ENCODE measurements around the gene MEF2A. TPM values are rescaled to one million over a fixed set of nuclear protein-coding genes. Genes with fewer than 3 reads are reported as not detected.

MEF2A gene
- total and polyA plus RNA-seq, 9 of the 15 experiments (the other 6 are each of a cell fraction or from before 2014, with no cell fraction given): 1.6 to 18.7 (median 8.7) TPM

GRCh38 chr15:99716540-99717095, 150.8 kb downstream of the MEF2A start:
- CTCF ChIA-PET (ENCODE audit: low intra/inter-chr PET ratio): no interaction called here
- Histone ChIP-seq H3K4me3 (no peak overlapping the region), H3K27me3 (ENCODE audit: control insufficient read depth in 2 of 2, insufficient read depth in 2 of 2, low read length in 2 of 2) (peaks cover 0 to 7% of the 10 kb centered on the region in 2 experiments; a peak in 4 of 5 replicates), H3K36me3 (ENCODE audit: control insufficient read depth, insufficient read depth, low read length) (0 out of 3 replicates have a peak, but pooled peaks cover 3% of the 10 kb centered on the region), H3K4me2 (ENCODE audit: insufficient read depth, low read length) (no peak overlapping the region), H3K4me1 (replicated peaks in 1 of 2; ENCODE audit: control insufficient read depth in 2 of 2, insufficient read depth in 2 of 2, low read length in 2 of 2) (no peaks in the 10 kb centered on the region), H2AFZ (ENCODE audit: low read depth, low read length) (no peak overlapping the region), H4K20me1 (replicated peaks; ENCODE audit: control insufficient read depth, insufficient read depth, low read length) (no peaks in the 10 kb centered on the region; the same call in 1 of the 2 replicates), H3K9ac (ENCODE audit: insufficient read depth in 1 of 2, low read depth in 2 of 2, low read length in 2 of 2) (no peak overlapping the region), H3K9me3 (replicated peaks; ENCODE audit: control insufficient read depth, insufficient read depth, low read depth, low read length) (no peaks in the 10 kb centered on the region), H3K79me2 (ENCODE audit: control insufficient read depth, insufficient read depth, low read length) (no peaks in the 10 kb centered on the region), H3K9me1 (ENCODE audit: control insufficient read depth, insufficient read depth, low read length) (no peaks in the 10 kb centered on the region), H3K27ac (ENCODE audit: extremely low read depth, low read depth, low read length) (no peak overlapping the region)
- FAIRE-seq: no peak
- WGBS (ENCODE audit: insufficient coverage, low coverage, missing lambda C conversion rate): 35% methylated on average over 10 of the region's 10 CpGs
- in situ Hi-C loops (cut with MboI) (no loop called here), intact Hi-C loops (cut with micrococcal nuclease) (no loop called here)
- no peak for ATAC-seq
- no TSS peak for BruUV-seq (replicated peaks)
- POLR2A ChIA-PET: interaction anchor here (1.3 to 1.8 kb wide), 2 partner anchors 9 to 13 kb away, joined by 3 to 6 read pairs; no protein-coding TSS in a partner anchor
- DNase-seq (ENCODE audit: extremely low read depth in 1 of 4, low spot score in 3 of 4): no peak
- TF ChIP-seq ZNF197 (CRISPR knock-in tag; IDR thresholded peaks at IDR 0.05; ENCODE audit: low read depth) (no peak), GABPA (tag; conservative IDR thresholded peaks at IDR 0.05; ENCODE audit: low read depth) (no peak), CAMTA2 (CRISPR knock-in tag; conservative IDR thresholded peaks at IDR 0.05) (no peak), RBM15 (IDR thresholded peaks at IDR 0.05; ENCODE audit: insufficient read depth, low read length) (no peak), CBFA2T2 (conservative IDR thresholded peaks at IDR 0.05) (no peak), MBD2 (IDR thresholded peaks at IDR 0.05; ENCODE audit: borderline replicate concordance, low read depth) (no peak), HDAC6 (IDR thresholded peaks at IDR 0.05; ENCODE audit: low read depth, low read length) (no peak), ARID3A (IDR thresholded peaks at IDR 0.05; ENCODE audit: borderline replicate concordance, low read depth, low read length) (no peak), DLX4 (CRISPR knock-in tag; IDR thresholded peaks at IDR 0.05) (no peak), GABPB2 (CRISPR knock-in tag; conservative IDR thresholded peaks at IDR 0.05) (no peak), SNIP1 (IDR thresholded peaks at IDR 0.05; ENCODE audit: low read depth) (no peak), TRIM24 (IDR thresholded peaks at IDR 0.05) (no peak), NR2F6 (CRISPR knock-in tag; IDR thresholded peaks at IDR 0.05) (no peak), HDAC3 (IDR thresholded peaks at IDR 0.05; ENCODE audit: borderline replicate concordance, partially characterized antibody) (no peak), ZNF766 (CRISPR knock-in tag; conservative IDR thresholded peaks at IDR 0.05) (no peak), ZNF134 (CRISPR knock-in tag; conservative IDR thresholded peaks at IDR 0.05) (no peak), ADNP (tag; IDR thresholded peaks at IDR 0.05) (no peak)
- TF ChIP-seq, protein P1, sequence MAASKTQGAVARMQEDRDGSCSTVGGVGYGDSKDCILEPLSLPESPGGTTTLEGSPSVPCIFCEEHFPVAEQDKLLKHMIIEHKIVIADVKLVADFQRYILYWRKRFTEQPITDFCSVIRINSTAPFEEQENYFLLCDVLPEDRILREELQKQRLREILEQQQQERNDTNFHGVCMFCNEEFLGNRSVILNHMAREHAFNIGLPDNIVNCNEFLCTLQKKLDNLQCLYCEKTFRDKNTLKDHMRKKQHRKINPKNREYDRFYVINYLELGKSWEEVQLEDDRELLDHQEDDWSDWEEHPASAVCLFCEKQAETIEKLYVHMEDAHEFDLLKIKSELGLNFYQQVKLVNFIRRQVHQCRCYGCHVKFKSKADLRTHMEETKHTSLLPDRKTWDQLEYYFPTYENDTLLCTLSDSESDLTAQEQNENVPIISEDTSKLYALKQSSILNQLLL (CRISPR knock-in tag; IDR thresholded peaks at IDR 0.05; ENCODE audit: borderline replicate concordance): no peak

Measured in K562 (cell line).